HL-60/S4 treated with retinoic acid at 250 ng/mL for 4 days and 3 days (cell line): ENCODE data around the gene CENPU.
"Not testable (repeated sequence)": the region's sequence is repeated elsewhere in the genome, so short reads cannot be mapped to it uniquely, and the experiment has no call there.

ENCODE experiments used
- in situ Hi-C: fragments of 300-500 bp; cut with MboI; formaldehyde crosslinking; loops from 2 replicates; pipeline ENCODE4 v1.7.0; 2022; ENCODE audit warnings: low sequenced_read_pairs

The CENPU gene

GRCh38 chr4:184668511-184669114 is 65.3 kb downstream of the CENPU start:
- in situ Hi-C loops = no loop called here

DNA sequence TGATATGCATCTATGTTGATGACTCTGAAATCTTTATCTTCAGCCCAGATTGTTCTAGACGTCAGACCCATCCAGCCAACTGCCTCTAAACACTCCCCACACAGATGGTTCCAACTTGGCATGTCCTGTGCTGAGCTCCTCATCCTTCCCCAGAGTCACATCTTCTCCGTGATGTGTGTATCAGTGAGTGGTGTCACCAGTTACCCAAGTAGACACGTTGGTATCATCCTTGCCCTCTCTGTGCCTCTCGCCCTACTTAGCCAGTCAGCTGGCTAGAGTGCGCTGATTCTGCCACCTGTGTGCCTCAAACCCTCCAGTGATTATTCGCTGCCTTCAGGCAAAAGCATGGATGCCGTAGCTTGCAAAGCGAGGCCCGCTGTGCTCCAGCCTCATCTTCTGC is 65.8 kb downstream of the CENPU start:
- in situ Hi-C loops = no loop called here

DNA sequence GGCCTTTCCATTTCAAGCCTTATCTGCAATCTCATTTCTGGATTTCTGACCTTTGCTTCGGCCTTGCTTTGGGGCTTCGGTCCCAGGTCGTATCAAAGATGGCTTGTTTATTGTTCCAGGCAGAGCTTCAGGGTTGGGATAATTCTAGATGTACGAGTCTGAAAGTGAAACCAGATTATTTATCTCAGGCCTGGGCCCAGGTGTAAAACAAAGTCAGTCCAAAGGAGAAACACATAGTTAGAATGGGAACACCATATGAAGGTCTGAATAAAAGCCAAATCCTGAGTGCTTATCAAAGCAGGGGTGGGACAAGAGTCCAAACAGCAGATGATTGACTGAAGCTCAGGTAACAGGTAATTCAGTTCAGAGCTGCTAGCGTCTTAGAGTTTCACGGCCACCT is 67.2 kb downstream of the CENPU start:
- in situ Hi-C loops = no loop called here

DNA sequence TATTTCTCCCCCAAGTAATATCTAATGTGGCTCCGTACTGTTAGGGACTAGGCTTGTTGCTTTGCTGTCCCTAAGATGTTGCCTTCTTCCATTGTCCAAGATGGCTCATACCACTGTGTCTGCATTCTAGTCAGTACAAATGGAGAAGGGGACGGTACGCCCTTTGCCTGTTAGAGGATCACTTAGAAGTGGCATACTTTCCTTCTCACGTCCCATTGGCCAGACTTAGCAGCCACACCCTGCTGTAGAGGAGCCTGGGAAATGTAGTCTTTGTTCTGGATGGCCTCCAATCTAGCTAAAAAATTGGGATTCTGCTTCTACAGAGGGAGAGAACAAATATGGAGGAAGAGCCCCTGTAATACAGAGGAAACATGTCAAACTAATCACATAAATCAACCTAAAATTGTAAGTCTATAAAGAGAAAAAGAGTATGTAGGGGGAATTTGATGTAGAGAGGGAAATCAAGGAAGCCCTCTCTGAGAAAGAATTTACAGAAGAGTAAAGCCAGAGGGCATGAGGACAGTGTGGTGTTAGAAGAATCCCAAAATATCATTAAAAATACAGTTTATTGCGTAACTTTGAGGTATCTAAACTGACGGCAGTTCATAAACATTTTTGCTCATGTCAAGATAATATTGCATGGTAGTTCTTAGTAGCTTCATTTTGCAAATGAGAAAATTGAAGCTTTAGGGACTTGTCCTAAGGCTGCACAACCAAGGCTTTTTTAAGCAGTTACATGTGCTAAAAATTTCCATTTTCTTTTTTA is 69.3 kb downstream of the CENPU start:
- in situ Hi-C loops = no loop called here

DNA sequence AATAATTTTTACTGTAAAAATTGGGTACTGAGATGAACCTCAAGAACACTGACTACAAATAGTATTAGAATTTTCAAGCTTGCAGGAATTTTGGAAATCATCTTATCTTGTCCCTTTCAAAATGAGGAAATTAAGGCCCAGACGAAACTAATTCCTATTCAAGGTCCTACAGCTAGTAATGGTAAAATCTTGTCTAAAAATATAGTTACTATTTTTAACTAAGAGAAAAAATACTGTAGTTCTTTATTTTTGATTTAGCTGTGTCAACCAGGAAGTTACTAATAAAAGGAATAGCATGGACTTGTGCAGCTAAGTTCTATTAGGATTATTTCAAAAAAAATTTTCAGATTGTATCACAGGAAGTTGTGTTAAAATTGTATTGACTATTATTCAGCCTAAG is 71.7 kb downstream of the CENPU start:
- in situ Hi-C loops = no loop called here

- in situ Hi-C loops = no loop called here
These were observed 72.9 kb downstream of the CENPU start for GRCh38 chr4:184660978-184661377.

DNA sequence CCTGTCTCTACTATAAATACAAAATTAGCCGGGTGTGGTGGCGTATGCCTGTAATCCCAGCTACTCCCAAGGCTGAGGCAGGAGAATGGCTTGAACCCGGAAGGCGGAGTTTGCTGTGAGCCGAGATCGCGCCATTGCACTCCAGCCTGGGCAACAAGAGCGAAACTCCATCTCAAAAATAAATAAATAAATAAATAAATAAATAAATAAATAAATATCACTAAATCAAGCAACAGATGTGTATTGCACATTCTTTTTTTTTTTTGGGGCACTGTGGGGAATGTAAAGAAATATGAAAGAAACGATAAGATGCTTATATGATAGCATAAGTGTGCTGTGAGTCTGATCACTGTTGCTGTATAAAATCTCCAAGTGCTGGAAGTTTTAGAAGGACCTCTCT is 76.1 kb downstream of the CENPU start:
- in situ Hi-C loops = not testable (repeated sequence)

DNA sequence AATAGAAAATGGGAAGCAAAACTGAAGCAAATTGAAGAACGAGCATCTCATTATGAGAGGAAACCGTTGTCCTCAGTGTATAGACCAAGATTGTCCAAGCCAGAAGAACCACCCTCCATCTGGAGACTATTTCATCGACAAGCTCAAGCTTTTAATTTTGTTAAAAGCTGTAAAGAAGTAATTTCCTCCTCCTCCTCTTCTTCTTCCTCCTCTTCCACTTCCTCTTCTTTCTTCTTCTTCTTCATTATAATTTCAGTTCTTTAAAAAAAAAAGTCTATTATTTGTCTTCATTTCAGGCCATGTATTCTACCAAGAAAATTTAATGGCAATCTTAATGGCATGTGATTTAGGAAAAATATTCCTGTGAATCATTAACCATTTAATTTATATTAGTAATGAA is 76.8 kb downstream of the CENPU start:
- in situ Hi-C loops = no loop called here

- in situ Hi-C loops = no loop called here
These were observed 77.7 kb downstream of the CENPU start for GRCh38 chr4:184655889-184656869.

GRCh38 chr4:184653650-184654049 is 80.2 kb downstream of the CENPU start:
- in situ Hi-C loops = no loop called here

- in situ Hi-C loops = not testable (repeated sequence)
These were observed 81.2 kb downstream of the CENPU start for GRCh38 chr4:184652681-184653080.

- in situ Hi-C loops = no loop called here
These were observed 82.0 kb downstream of the CENPU start for GRCh38 chr4:184651899-184652298.

GRCh38 chr4:184649971-184650855 is 83.7 kb downstream of the CENPU start:
- in situ Hi-C loops = no loop called here

DNA sequence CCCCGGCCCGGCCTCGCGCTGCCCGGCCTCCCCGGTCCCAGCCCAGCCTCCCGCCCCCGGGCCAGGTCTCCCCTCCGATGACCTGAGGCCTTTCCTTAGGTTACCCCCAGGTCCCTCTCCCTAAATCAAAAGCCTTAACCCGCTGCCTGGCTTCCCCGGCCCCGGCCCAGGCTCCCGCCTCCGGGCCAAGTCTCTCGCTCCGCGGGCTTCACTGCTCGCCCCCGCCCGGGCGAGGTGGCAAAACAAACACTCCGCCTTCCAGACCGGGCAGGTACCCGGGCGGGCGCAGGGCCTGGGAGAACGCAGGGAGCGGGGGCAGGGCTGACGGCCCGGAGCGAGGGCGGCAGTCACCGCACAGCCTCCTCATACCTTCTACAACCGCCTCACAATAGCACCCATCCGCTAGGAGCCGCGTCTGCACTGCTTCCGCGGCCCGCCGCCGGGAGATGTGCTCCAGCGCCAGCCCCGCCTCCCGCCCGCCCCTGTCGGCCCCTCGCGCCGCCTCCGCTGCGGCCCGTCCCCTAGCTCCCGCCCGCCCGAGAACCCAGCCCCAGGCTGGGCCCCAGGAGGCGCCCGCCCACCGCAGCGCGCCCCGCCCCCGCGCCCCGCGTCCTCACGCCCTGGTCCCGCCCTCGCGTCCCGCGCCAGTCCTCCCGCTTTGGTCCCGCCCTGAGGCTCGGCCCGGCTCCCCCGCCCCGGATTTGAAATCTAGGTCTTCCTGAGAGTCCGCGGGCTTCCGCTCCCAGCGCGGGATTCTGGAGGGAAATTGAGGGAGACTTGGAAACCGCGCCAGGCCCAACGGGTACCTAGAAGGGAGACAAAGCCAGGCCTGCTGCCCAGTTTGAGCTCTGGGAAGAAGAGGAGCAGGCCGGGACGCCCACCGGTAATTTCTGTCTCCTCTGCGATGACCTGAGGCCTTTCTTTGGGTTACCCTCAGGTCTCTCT is 84.6 kb downstream of the CENPU start, which contains the start of the genes CASP3 and PRIMPOL:
Gene CASP3, minus strand, starts transcription at position 422 of the 945 bp plus-strand sequence. CDS start 10,994 bp downstream, outside the sequence.
Gene PRIMPOL, plus strand, starts transcription at position 713 of the 945 bp plus-strand sequence. CDS start 7,403 bp downstream, outside the sequence.
- in situ Hi-C loops = no loop called here

- in situ Hi-C loops = no loop called here
These were observed 85.4 kb downstream of the CENPU start for GRCh38 chr4:184648313-184649025.

DNA sequence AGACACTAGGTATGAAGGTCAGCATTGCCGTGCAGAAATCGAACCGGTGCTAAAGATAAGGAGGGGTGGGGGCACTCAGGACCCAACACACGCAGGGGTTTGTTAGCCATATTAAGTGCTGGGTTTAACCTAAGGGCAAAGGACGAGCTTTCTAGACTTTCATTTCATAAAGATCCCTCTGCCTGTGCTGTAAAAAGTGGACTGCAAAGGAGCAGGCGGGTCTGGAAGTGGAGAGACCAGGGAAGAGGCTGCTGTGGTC is 85.9 kb downstream of the CENPU start:
- in situ Hi-C loops = no loop called here

GRCh38 chr4:184647266-184648053 is 86.4 kb downstream of the CENPU start:
- in situ Hi-C loops = no loop called here
